HG03378 (cell line): Measurements from ENCODE around the gene ATE1.
"Not testable (repeated sequence)": the region's sequence is repeated elsewhere in the genome, so short reads cannot be mapped to it uniquely, and the experiment has no call there.

Source experiments
- ATAC-seq: cut with Tn5 transposase; IDR thresholded peaks from one replicate; pipeline ENCODE4 v1.9.1; 2021; ENCODE audit warnings: mild to moderate bottlenecking, moderate library complexity; ENCODE audit not compliant: unreplicated experiment

Gene ATE1

DNA sequence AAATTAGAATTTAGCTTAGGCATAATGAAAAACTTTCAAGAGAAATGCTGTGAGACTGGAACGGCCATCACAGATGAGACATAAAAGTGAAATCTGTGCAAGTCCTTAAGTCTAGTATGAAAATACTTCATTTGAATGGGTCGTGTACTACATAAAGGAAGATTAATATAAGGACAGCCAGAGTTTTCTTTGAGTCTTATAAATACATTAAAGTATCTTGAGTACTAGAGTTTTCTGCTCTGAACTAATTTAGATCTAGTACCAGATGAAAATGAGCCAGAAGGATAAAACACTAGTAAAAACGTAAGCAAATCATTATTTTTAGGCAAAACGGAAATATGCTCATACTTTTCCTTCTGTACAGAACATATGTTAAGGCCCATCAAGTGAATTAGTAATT is 93.1 kb downstream of the ATE1 start:
- no peak for ATAC-seq

DNA sequence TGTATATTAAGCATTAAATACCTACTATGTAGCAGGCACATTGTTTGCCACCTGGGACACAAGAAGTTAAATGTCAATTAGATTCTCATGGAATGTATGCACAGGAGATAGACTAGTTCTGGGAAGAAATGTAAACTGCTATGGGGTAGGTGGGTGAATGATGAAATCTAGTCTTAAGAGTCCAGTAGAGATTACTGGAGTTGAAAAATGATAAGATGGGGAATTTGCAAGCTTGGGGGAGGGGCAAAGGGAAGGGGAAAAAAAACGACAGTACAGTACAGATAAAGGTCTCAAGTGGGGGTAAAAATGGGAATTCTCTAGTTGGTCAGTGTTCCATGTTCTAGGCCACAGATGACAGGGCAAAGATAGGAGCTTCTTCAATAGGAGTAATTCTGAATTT is 94.4 kb downstream of the ATE1 start:
- ATAC-seq, result no peak

DNA sequence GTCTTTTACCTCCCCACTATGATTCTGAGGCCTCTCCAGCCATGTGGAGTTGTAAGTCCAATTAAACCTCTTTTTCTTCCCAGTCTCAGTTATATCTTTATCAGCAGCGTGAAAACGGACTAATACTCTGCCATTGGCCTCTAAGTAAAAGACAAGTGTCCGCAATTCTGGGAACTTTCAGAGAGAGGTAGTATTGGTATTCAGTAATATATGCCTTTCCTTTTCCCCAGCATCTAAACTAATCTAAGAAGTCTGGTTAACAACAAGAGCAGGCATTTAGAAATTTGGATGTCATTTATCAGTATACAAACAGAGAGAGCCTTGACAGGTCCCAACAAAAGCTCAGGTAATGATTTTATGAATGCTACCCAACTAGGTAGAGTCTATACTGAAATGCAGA is 95.2 kb downstream of the ATE1 start:
- no peak for ATAC-seq

- no peak for ATAC-seq
Observed at GRCh38 chr10:121831777-121832176, 96.1 kb downstream of the ATE1 start.

- no peak for ATAC-seq
Observed at GRCh38 chr10:121831237-121831636, 96.6 kb downstream of the ATE1 start.

DNA sequence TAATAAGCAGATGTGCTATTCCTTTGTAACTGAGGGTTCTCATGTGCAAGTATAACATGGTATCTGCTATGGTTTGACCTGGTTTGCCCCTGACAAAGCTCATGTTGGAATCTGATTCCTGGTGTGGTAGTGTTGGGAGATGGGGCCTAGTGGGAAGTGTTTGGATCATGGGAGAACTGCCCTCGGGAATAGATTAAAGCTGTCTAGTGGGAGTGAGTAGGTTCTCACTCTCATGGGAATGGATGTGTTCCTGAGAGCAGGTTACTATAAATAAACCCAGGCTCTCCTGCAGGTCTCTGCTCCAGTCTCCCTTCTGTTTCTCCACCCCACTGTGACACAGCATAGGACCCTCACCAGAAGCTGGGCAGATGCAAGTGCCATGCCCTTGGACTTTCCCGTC is 97.7 kb downstream of the ATE1 start:
- ATAC-seq, result no peak

GRCh38 chr10:121828045-121828444 is 99.8 kb downstream of the ATE1 start:
- no peak for ATAC-seq

DNA sequence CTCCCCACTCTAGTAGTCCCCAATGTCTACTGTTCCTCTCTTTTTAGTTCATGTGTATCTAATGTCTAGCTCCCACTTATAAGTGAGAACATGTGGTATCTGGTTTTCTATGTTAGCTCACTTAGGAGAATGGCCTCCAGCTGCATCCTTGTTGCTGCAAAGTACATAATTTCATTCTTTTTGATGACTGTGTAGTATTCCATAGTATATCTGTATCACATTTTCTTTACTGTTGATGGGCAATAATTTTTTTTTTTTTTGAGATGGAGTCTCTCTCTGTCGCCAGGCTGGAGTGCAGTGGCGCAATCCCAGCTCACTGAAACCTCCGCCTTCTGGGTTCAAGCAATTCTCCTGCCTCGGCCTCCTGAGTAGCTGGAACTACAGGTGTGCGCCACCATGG is 101.1 kb downstream of the ATE1 start:
- ATAC-seq, result not testable (repeated sequence)

GRCh38 chr10:121823993-121824463 is 103.8 kb downstream of the ATE1 start:
- peak; percentile 51 for ATAC-seq

DNA sequence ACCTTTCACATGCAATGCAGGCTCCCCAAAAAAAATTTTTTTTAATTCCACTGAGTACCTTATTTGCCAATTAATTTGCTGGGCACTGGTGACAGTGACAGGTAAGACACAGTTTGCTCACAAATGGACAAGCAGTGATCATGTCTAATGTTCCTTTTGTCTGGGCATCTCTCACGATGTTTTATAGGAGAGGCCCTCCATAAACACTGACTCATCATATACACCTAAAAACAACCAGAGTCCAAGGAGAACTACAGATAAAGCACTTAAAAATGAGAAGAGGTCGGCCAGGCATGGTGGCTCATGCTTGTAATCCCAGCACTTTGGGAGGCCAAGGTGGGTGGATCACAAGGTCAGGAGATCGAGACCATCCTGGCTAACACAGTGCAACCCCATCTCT is 105.1 kb downstream of the ATE1 start:
- ATAC-seq, result no peak

DNA sequence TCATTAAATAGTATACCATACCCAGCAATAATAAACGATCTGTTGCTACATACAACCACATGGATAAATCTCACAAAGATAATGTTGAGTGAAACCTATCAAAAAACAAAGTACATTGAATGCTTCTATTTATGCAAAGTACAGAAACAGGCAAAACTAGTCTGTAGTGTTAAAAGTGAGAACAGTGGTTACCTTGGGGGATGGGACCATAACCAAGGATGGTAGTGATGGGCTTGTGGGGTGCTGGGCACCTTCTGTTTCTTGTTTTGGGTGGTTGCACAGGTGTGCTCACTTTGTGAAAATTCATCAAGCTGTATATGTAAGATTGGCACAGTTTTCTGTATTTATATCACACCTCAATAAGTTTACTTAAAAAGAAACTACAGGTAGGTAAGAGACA is 105.7 kb downstream of the ATE1 start:
- no peak for ATAC-seq

DNA sequence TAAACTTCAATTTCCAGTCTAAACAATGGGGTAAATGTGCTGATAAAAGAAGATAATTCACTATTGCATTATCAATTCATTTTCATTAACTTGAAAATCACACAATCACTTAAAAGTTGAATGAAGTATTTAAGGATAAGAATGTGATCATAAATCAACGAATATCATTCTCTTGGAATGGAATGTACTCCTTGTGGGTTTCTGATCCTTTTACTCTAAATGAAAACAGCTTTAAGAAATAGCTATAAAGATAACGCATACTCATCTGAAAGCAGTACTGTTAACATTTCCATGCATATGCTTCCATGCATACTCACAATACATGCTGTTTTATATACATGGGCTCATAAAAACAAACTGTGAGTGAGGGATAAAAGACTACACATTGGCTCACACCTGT is 108.8 kb downstream of the ATE1 start:
- no peak for ATAC-seq

- no peak for ATAC-seq
Observed at GRCh38 chr10:121818599-121818998, 109.2 kb downstream of the ATE1 start.

DNA sequence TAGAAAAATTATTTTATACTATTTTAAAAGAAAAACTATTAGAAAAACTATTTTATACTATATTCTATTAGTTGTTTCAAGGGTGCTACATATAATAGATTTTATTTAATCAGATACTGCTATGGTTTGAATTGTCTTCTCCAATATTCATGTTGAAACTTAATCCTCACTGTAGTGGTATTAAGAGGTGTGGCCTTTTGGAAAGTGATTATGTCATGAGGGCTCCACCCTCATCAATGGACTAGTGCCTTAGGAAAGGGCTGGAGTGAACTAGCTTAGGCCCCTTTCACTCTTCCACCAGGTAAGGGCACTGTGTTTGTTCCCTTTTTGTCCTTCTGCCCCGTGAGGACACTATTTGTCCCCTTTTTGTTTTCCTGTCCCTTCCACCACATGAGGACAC is 111.6 kb downstream of the ATE1 start:
- no peak for ATAC-seq

DNA sequence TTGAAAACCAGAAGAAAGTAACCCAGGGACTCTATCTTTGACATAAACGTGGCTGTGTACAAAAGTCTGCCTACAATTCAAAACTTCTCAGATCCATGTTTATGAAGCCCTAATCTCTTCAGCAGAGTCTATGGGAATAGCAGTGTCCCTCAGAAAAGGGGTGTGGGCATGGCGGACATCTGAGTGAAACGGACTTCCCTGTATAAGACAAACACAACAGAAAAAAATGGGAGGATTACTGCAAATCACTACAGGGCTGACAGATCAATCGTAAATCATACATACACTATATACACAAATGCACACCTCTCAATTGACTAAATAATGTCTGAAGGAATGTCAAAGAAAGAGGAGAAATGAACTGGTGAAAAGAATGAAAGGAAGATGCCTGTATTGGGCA is 114.0 kb downstream of the ATE1 start:
- ATAC-seq, result no peak

DNA sequence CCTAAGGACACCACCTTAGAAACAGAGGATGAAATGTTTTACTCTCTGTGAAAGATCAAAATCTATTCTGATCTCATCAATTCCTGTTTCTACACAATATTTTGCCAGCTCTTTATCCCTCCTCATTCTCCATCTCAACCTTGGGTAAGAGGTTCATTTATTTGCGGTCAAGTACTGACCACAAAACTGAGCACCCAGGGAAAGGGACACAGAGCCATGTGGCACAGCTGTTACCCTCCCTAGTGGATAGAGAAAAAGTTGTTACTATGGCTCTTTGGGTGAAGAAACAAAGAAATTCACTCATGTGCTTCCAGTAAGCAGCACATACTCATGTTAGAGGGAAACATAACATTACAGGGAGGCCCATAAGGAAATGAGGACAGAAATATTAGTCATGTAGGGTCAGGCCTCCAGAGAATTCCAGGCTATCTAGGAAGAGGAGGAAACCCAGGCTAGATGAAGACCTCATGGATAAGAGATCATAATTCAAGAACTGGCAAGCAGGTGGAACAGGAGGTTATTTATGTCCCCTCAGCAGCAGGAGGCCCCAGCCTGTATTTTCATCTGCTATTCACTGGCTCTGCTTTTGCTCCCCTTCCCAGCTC is 114.5 kb downstream of the ATE1 start:
- ATAC-seq, result no peak

GRCh38 chr10:121812031-121812430 is 115.8 kb downstream of the ATE1 start:
- ATAC-seq, result no peak

DNA sequence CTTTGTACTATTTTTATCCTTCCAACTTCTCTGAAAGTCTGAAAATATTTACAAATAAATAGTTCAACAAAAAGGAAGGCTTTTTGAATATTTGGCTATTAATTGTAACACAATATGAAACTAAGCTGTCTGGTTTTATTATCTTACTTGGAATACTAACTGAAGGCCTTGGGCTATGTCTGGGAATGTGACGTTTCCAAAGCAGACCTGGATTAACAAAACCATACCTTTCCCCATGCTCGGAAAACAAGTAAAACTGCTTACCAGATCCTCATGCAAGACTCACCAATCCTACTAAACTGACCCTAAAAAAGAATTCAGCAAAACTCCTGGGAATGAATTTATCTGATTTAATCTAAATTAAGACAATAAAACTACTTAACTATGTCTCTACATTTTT is 116.4 kb downstream of the ATE1 start:
- ATAC-seq, result no peak

DNA sequence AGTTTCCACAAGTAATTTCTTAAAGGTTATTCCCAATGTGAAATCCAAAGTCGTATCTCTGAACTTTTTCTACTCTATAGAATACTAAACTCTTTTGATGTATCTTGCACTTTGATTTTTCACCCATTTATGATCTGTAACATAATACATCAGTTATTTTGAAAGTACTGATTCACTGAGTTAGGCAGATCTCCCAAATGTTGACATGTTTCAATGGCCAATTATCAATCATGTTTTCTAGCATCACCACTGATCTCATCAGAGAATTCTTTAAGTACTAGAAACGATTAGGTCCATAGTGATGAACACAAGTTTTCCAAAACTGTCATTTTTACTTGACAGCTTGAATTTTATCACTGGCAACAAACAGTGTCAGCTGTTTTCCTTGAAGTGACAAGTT is 119.0 kb downstream of the ATE1 start:
- ATAC-seq, result no peak

- no peak for ATAC-seq
Observed at GRCh38 chr10:121804460-121804859, 123.4 kb downstream of the ATE1 start.

- ATAC-seq, result no peak
Observed at GRCh38 chr10:121803611-121804010, 124.2 kb downstream of the ATE1 start.

DNA sequence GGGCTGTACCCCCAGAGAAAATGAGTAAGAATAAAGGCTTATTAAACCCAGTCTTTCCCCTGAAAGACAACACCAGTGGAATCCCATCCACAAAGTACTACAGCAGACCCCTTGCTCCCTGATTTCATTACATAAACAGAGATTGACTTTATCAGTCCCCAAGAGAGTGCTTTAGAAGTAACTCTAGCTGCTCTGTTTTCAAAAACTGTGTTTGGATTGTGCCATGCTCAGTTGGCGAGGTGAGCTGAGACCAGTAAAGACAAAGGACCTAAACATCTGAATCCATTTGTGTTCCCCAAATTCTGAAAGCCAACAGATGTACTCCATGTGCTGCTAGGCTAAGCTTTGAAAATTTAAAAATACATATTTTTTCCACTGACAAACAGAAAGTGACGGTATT is 127.0 kb downstream of the ATE1 start:
- ATAC-seq, result no peak

DNA sequence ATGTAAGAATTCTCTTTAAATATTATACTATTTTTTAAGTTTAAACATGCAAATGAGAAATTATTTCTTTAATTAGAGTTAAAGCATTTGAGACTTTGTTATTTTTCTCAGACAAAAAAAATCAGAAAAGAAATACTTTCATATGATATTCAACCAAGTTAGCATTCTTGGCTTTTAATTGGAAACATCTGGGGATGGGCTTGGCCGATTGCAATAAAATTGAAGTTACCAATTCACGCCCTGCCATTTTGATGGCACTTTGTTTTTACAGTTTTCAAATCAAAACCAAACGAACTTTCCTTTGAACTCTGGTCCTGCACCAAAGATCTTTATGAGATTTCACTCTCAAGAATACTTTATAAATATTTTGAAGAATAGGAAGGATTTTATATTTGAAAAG is 127.7 kb downstream of the ATE1 start:
- ATAC-seq, result no peak
